ENCODE measurements around the gene ZNF283.
A peak's percentile ranks its signal among the peaks of the same experiment; 100 is the strongest.

ZNF283 gene

DNA sequence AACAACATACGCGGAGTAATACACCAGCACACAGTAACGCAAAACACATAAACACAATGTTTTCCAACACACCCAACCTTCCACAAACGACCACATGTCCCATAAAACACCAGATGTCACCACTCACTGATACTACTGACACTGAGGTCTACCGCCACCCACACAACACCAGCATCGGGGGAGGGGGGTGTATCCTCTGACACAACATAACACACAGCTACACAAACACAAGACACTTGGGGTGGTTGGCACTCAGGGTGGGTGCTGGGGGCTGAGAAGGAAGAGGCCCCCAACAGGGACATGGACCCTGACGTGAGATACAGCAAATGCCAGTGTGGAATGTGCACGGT is 44.8 kb upstream of the ZNF283 start:
- DNase-seq (ENCODE audit: low read depth) = no peak
- no peak overlapping the region for H3K4me3 ChIP-seq (ENCODE audit: low read length)
- TF ChIP-seq, protein P1, sequence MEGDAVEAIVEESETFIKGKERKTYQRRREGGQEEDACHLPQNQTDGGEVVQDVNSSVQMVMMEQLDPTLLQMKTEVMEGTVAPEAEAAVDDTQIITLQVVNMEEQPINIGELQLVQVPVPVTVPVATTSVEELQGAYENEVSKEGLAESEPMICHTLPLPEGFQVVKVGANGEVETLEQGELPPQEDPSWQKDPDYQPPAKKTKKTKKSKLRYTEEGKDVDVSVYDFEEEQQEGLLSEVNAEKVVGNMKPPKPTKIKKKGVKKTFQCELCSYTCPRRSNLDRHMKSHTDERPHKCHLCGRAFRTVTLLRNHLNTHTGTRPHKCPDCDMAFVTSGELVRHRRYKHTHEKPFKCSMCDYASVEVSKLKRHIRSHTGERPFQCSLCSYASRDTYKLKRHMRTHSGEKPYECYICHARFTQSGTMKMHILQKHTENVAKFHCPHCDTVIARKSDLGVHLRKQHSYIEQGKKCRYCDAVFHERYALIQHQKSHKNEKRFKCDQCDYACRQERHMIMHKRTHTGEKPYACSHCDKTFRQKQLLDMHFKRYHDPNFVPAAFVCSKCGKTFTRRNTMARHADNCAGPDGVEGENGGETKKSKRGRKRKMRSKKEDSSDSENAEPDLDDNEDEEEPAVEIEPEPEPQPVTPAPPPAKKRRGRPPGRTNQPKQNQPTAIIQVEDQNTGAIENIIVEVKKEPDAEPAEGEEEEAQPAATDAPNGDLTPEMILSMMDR (IDR thresholded peaks at IDR 0.05; ENCODE audit: insufficient read depth, low read depth, low read length, missing control alignments) = no peak

DNA sequence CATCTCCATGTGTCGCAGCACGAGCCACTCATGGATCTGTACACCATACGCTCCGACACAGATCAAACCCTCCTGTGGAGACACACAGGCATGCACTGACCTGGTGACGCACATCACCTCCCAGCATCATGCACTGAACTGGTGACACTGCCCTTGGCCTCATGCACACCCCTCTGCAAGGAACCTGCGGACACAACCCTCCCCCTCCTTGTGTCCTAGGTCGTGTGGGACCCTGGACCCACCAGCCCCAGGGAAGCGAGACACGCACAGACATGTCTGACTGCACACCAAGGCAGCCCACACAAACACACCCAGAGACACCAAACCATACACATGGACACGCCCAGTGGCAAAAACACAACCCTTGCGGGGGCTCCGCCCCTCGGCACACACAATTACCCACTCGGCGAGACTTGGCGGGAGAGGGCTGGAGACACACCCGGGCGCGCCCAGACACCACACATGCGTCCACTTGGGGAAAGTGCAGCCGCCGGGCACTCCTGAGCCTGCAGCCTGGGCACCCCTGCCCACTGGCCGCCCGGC is 44.4 kb upstream of the ZNF283 start:
- TF ChIP-seq, protein P1 (IDR thresholded peaks at IDR 0.05; ENCODE audit: insufficient read depth, low read depth, low read length, missing control alignments) = no peak
- no peak overlapping the region for H3K4me3 ChIP-seq (ENCODE audit: low read length)
- DNase-seq (ENCODE audit: low read depth) = peak; percentile 39

DNA sequence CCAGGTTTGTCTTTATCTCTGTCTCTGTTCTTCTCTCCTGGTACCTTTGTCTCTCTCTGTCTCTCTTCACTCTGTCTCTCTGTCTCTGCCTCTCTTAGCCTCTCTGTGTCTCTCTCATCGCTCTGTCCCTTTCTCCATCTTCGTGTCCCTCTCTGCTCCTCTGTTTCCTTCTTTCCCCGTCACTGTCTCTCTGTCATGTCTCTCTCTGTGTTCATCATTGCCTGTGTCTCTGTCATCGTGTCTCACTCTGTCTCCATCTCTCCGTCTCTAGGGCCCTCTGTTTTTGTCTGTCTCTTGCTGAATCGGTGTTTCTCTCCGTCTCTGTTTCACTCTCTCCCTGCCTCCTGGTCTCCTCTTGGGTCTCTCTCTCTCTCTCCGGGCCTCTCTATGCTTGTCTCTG is 43.5 kb upstream of the ZNF283 start:
- no peak for DNase-seq (ENCODE audit: low read depth)
- TF ChIP-seq, protein P1 (IDR thresholded peaks at IDR 0.05; ENCODE audit: insufficient read depth, low read depth, low read length, missing control alignments) = no peak
- no peak overlapping the region for H3K4me3 ChIP-seq (ENCODE audit: low read length)

DNA sequence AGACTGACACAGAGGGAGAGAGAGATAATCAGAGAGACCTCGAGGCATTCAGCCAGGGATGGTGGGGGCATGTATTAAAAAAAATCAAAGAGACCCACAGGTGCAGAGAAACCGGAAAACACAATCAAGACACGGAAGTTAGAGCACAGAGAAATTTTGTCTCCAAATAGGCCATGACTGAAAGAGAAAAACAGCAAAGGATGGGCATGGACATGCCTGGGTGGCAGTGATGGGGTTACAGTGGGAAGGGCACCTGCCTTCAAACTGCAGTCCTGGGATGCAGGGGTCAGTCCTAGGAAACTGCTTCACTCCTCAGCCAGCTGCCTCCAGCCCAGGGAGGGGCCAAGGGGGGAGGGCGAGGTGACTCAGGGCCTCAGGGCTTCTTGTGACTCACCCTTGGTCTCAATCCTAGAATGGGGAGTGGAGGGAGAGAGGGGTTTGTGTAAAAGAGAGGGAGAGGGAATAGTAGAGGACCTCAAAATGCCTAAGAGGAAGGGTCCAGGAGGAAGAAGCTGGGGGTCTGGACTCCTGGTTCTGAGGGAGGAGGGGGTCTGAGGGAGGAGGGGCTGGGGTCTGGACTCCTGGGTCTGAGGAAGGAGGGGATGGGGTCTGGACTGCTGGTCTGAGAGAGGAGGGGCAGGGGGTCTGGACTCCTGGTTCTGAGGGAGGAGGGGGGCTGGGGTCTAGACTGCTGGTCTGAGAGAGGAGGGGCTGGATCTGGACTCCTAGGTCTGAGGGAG is 42.7 kb upstream of the ZNF283 start:
- no peak overlapping the region for H3K4me3 ChIP-seq (ENCODE audit: low read length)
- TF ChIP-seq, protein P1 (IDR thresholded peaks at IDR 0.05; ENCODE audit: insufficient read depth, low read depth, low read length, missing control alignments) = no peak
- peak; percentile 88 for DNase-seq (ENCODE audit: low read depth)

DNA sequence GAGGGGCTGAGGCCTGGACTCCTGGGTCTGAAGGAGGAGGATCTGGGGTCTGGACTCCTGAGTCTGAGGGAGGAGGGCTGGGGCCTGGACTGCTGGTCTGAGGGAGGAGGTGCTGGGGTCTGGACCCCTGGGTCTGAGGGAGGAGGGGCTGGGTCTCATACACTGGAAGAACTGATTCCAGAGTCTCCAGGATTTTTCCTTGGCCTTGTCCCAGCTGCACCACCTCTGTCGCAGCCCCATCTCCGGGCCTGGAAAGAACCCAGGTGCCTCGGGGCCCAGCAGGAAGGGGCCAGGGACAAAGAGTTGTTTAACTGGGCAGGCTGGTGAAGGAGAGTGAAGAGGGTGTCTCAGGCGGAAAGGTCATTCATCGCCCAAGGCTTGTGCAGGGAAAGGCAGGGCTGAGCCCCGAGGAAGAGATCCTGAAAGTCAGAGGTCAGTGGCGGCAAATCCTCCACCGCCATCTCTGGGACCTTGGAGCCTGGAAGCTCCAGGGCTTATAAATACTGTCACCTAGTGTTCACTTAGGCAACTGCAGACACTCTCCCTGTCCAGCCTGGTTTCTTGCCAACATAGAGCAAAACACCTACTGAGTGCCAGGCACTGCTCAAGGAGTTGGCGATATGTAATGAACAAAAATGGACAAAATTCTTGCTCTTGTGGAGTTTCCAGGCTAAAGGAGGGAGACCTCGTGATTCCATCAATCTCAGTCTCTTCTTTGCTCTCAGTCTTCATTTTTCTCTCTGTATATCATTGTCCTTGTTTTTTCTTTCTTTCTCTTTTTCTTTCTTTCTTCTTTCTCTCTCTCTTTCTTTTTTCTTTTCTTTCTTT is 41.9 kb upstream of the ZNF283 start:
- TF ChIP-seq, protein P1 (IDR thresholded peaks at IDR 0.05; ENCODE audit: insufficient read depth, low read depth, low read length, missing control alignments) = peak; percentile 100
- DNase-seq (ENCODE audit: low read depth) = peak; percentile 79
- H3K4me3 ChIP-seq (ENCODE audit: low read length) = no peak overlapping the region

DNA sequence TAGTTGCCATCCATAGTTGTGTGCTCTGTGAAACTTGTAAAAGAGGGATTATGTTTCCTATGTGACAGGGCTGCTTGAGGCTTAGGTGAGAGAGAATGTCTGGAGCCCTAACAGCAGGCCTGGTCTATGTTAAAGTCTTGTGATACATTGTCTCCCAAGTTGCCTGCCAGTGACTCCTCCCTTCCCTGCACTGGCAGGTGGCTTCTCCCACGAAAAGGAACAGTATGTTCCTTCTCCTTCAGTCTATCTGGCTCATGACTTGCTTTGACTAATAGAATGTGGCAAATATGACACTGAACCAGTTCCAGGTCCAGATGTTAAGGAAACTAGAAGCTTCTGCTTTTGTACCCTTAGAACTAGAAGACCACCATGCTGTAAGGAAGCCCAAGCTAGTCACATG is 40.5 kb upstream of the ZNF283 start:
- DNase-seq (ENCODE audit: low read depth) = no peak
- H3K4me3 ChIP-seq (ENCODE audit: low read length) = no peak overlapping the region
- TF ChIP-seq, protein P1 (IDR thresholded peaks at IDR 0.05; ENCODE audit: insufficient read depth, low read depth, low read length, missing control alignments) = no peak
